Trophoblast cell (in vitro differentiated cells and primary cell): ENCODE measurements around the gene POLD2.
A peak's percentile ranks its signal among the peaks of the same experiment; 100 is the strongest.

Source experiments
- DNase-seq, 2 donors: peaks; one replicate each; pipeline ENCODE4 v3.0.0-alpha.2; 2016
- H2AFZ ChIP-seq: 2 replicates; pipeline ENCODE4 v1.6.1; 2013; ENCODE audit warnings: low read length, moderate library complexity, mild to moderate bottlenecking; ENCODE audit not compliant: insufficient read depth, poor library complexity
- H2AK5ac ChIP-seq: 2 replicates; pipeline ENCODE4 v1.6.1; 2013; ENCODE audit warnings: mild to moderate bottlenecking, low read length
- H2BK120ac ChIP-seq: 2 replicates; pipeline ENCODE4 v1.6.1; 2013; ENCODE audit warnings: low read length, mild to moderate bottlenecking, moderate library complexity; ENCODE audit not compliant: insufficient read depth, poor library complexity
- H2BK12ac ChIP-seq: 2 replicates; pipeline ENCODE4 v1.6.1; 2013; ENCODE audit warnings: mild to moderate bottlenecking, low read length, moderate library complexity
- H2BK5ac ChIP-seq: 2 replicates; pipeline ENCODE4 v1.6.1; 2013; ENCODE audit warnings: low read length, low read depth, moderate library complexity, mild to moderate bottlenecking; ENCODE audit not compliant: poor library complexity
- H3K14ac ChIP-seq: 2 replicates; pipeline ENCODE4 v1.6.1; 2013; ENCODE audit warnings: mild to moderate bottlenecking, low read length
- H3K18ac ChIP-seq: 2 replicates; pipeline ENCODE4 v1.6.1; 2013; ENCODE audit warnings: mild to moderate bottlenecking, low read length
- H3K23ac ChIP-seq: 2 replicates; pipeline ENCODE4 v1.6.1; 2013; ENCODE audit warnings: low read length
- H3K27ac ChIP-seq: 2 replicates; pipeline ENCODE4 v1.5.1; 2013; ENCODE audit warnings: low read depth, mild to moderate bottlenecking, inconsistent platforms, low read length, moderate library complexity
- H3K27me3 ChIP-seq: 2 replicates; pipeline ENCODE4 v1.6.1; 2013; ENCODE audit warnings: inconsistent platforms, mild to moderate bottlenecking, low read length, moderate library complexity; ENCODE audit not compliant: insufficient read depth
- H3K36me3 ChIP-seq, 2 experiments: 1 replicate in 1 of 2; 2 replicates in 1 of 2; pipeline ENCODE4 v1.6.1; 2013; ENCODE audit warnings: low read length in 2 of 2, mild to moderate bottlenecking in 2 of 2, moderate library complexity in 1 of 2; ENCODE audit not compliant: insufficient read depth in 2 of 2, control insufficient read depth in 1 of 2
- H3K4ac ChIP-seq: 2 replicates; pipeline ENCODE4 v1.6.1; 2013; ENCODE audit warnings: low read depth, mild to moderate bottlenecking, low read length, moderate library complexity
- H3K4me1 ChIP-seq, 2 experiments: 1 replicate in 1 of 2; 2 replicates in 1 of 2; pipeline ENCODE4 v1.6.1; 2013; ENCODE audit warnings: low read length in 2 of 2, mild to moderate bottlenecking in 2 of 2, moderate library complexity in 1 of 2; ENCODE audit not compliant: insufficient read depth in 2 of 2, control insufficient read depth in 1 of 2
- H3K4me2 ChIP-seq: 2 replicates; pipeline ENCODE4 v1.6.1; 2013; ENCODE audit warnings: inconsistent platforms, mild to moderate bottlenecking, low read length, moderate library complexity
- H3K4me3 ChIP-seq: 2 replicates; pipeline ENCODE4 v1.5.1; 2013; ENCODE audit warnings: mild to moderate bottlenecking, low read depth, low read length, inconsistent platforms
- H3K79me1 ChIP-seq: one replicate; pipeline ENCODE4 v1.6.1; 2013; ENCODE audit warnings: low read length
- H3K79me2 ChIP-seq: 2 replicates; pipeline ENCODE4 v1.6.1; 2013; ENCODE audit warnings: low read length, mild to moderate bottlenecking; ENCODE audit not compliant: control insufficient read depth, insufficient read depth, poor library complexity
- H3K9ac ChIP-seq: 2 replicates; pipeline ENCODE4 v1.6.1; 2013; ENCODE audit warnings: mild to moderate bottlenecking, low read length
- H3K9me3 ChIP-seq: 2 replicates; pipeline ENCODE4 v1.6.1; 2013; ENCODE audit warnings: low read depth, mild to moderate bottlenecking, control low read depth, inconsistent platforms, low read length; ENCODE audit not compliant: insufficient read depth
- H4K12ac ChIP-seq: 2 replicates; pipeline ENCODE4 v1.6.1; 2013; ENCODE audit warnings: low read depth, mild to moderate bottlenecking, low read length, moderate library complexity
- H4K8ac ChIP-seq: 2 replicates; pipeline ENCODE4 v1.6.1; 2013; ENCODE audit warnings: low read depth, mild to moderate bottlenecking, low read length, moderate library complexity
- H4K91ac ChIP-seq: one replicate; pipeline ENCODE4 v1.6.1; 2013; ENCODE audit warnings: low read depth, mild to moderate bottlenecking, low read length, moderate library complexity
- WGBS: extraction: QIAGEN DNeasy Blood & Tissue Kit; methylation state at CpG from one replicate; pipeline ENCODE4 v1.1.7; 2013; ENCODE audit warnings: missing lambda C conversion rate; ENCODE audit not compliant: insufficient read length, insufficient coverage; ENCODE audit errors: extremely low coverage; 5-methylcytosine and 5-hydroxymethylcytosine counted together

The POLD2 gene

GRCh38 chr7:44147026-44147991 lies 24.0 kb upstream of the POLD2 start:
- no peak overlapping the region for H2AFZ ChIP-seq
- no peak overlapping the region for H3K23ac ChIP-seq
- peaks cover 14% of the 10 kb centered on the region for H3K27me3 ChIP-seq
- H3K4me3 ChIP-seq = no peak overlapping the region
- H2AK5ac ChIP-seq = no peak overlapping the region
- H3K36me3 ChIP-seq = no peaks in the 10 kb centered on the region
- H3K4me1 ChIP-seq = peaks cover 5 to 16% of the 10 kb centered on the region in 2 experiments
- H3K4me2 ChIP-seq = no peak overlapping the region
- no peak overlapping the region for H2BK5ac ChIP-seq
- no peak overlapping the region for H4K91ac ChIP-seq
- no peak overlapping the region for H3K9ac ChIP-seq
- no peak overlapping the region for H4K12ac ChIP-seq
- H3K18ac ChIP-seq = no peak overlapping the region
- H3K27ac ChIP-seq = no peak overlapping the region
- H2BK12ac ChIP-seq = no peak overlapping the region
- no peak overlapping the region for H3K14ac ChIP-seq
- no peak overlapping the region for H3K4ac ChIP-seq
- no peak overlapping the region for H2BK120ac ChIP-seq
- no peaks in the 10 kb centered on the region for H3K79me2 ChIP-seq
- H3K79me1 ChIP-seq = no peaks in the 10 kb centered on the region
- peaks cover 12% of the 10 kb centered on the region for H3K9me3 ChIP-seq
- no peak overlapping the region for H4K8ac ChIP-seq
- DNase-seq = peak in 1 of 2 donors; percentile 21
- WGBS = no CpG with 5 or more reads among the region's 33 CpGs

- Histone ChIP-seq H2BK5ac (no peak overlapping the region), H3K18ac (no peak overlapping the region), H3K9me3 (peaks cover 12% of the 10 kb centered on the region), H2AFZ (no peak overlapping the region), H2BK120ac (no peak overlapping the region), H2AK5ac (no peak overlapping the region), H2BK12ac (no peak overlapping the region), H3K27ac (no peak overlapping the region), H3K4ac (no peak overlapping the region), H3K23ac (no peak overlapping the region), H3K4me3 (no peak overlapping the region), H3K9ac (no peak overlapping the region), H4K8ac (no peak overlapping the region), H3K79me1 (peaks cover 6% of the 10 kb centered on the region), H3K79me2 (no peaks in the 10 kb centered on the region), H3K14ac (no peak overlapping the region), H3K27me3 (peaks cover 14% of the 10 kb centered on the region), H4K12ac (no peak overlapping the region), H3K36me3 (no peaks in the 10 kb centered on the region), H4K91ac (no peak overlapping the region), H3K4me2 (peak overlapping the region; percentile 33), H3K4me1 (peaks cover 10 to 24% of the 10 kb centered on the region in 2 experiments)
- DNase-seq = peak in 1 of 2 donors; percentile 9
- WGBS = no CpG with 5 or more reads among the region's 65 CpGs
Observed at GRCh38 chr7:44145969-44146911, 22.9 kb upstream of the POLD2 start.

- Histone ChIP-seq H3K79me1 (peaks cover 9% of the 10 kb centered on the region), H3K9me3 (peaks cover 12% of the 10 kb centered on the region), H3K27ac (no peak overlapping the region), H3K79me2 (no peaks in the 10 kb centered on the region), H3K36me3 (no peaks in the 10 kb centered on the region), H3K23ac (no peak overlapping the region), H2BK12ac (no peak overlapping the region), H3K4me2 (peak overlapping the region; percentile 33), H3K18ac (no peak overlapping the region), H3K4me1 (peaks cover 15 to 30% of the 10 kb centered on the region in 2 experiments), H2BK120ac (no peak overlapping the region), H2AFZ (no peak overlapping the region), H4K8ac (no peak overlapping the region), H3K9ac (no peak overlapping the region), H3K4ac (no peak overlapping the region), H4K12ac (no peak overlapping the region), H4K91ac (no peak overlapping the region), H2AK5ac (no peak overlapping the region), H3K4me3 (no peak overlapping the region), H3K27me3 (peaks cover 14% of the 10 kb centered on the region), H3K14ac (no peak overlapping the region), H2BK5ac (no peak overlapping the region)
- no CpG with 5 or more reads among the region's 53 CpGs for WGBS
- no peak for DNase-seq
Observed at GRCh38 chr7:44145479-44145968, 22.2 kb upstream of the POLD2 start.

- no peaks in the 10 kb centered on the region for H3K36me3 ChIP-seq
- no peak overlapping the region for H3K23ac ChIP-seq
- H3K4me1 ChIP-seq = peaks cover 15 to 35% of the 10 kb centered on the region in 2 experiments
- H2AK5ac ChIP-seq = no peak overlapping the region
- peaks cover 12% of the 10 kb centered on the region for H3K9me3 ChIP-seq
- no peak overlapping the region for H2BK120ac ChIP-seq
- H3K27ac ChIP-seq = no peak overlapping the region
- H2BK12ac ChIP-seq = no peak overlapping the region
- H2AFZ ChIP-seq = no peak overlapping the region
- no peak overlapping the region for H2BK5ac ChIP-seq
- no peak overlapping the region for H4K12ac ChIP-seq
- no peak overlapping the region for H3K4me3 ChIP-seq
- H3K27me3 ChIP-seq = peaks cover 14% of the 10 kb centered on the region
- no peak overlapping the region for H3K9ac ChIP-seq
- no peak overlapping the region for H4K91ac ChIP-seq
- H3K79me2 ChIP-seq = no peaks in the 10 kb centered on the region
- WGBS = no CpG with 5 or more reads among the region's 31 CpGs
- peaks cover 9% of the 10 kb centered on the region for H3K79me1 ChIP-seq
- H4K8ac ChIP-seq = no peak overlapping the region
- H3K18ac ChIP-seq = no peak overlapping the region
- no peak overlapping the region for H3K14ac ChIP-seq
- H3K4me2 ChIP-seq = peak overlapping the region; percentile 33
- DNase-seq = no peak
- H3K4ac ChIP-seq = no peak overlapping the region
Observed at GRCh38 chr7:44144968-44145478, 21.7 kb upstream of the POLD2 start.
